NCI-H1417 (cell line): ENCODE data around the gene SLC12A6.
"Not testable (repeated sequence)": the region's sequence is repeated elsewhere in the genome, so short reads cannot be mapped to it uniquely, and the experiment has no call there.

Experiments used
- DNase-seq, 3 experiments: peaks; one replicate each; lab custom pipeline; 2025; lab: John Stamatoyannopoulos, UW

Gene SLC12A6

GRCh38 chr15:34337557-34338306, at the start of gene SLC12A6:
SLC12A6 (minus strand) TSS chr15:34337781; CDS start chr15:34336680, 1,101 bp downstream.
- DNase-seq, result peak; percentile 81 to 99 (median 97)

- not testable (repeated sequence) for DNase-seq
Observed at GRCh38 chr15:34381829-34382521, 44.4 kb upstream of the SLC12A6 start.

- DNase-seq, result not testable (repeated sequence)
Observed at GRCh38 chr15:34380491-34380890, 42.9 kb upstream of the SLC12A6 start.

- DNase-seq, result no peak
Observed at GRCh38 chr15:34376856-34377255, 39.3 kb upstream of the SLC12A6 start.

GRCh38 chr15:34375541-34375940, 38.0 kb upstream of the SLC12A6 start:
- DNase-seq, result not testable (repeated sequence)

- no peak for DNase-seq
Observed at GRCh38 chr15:34374816-34375215, 37.2 kb upstream of the SLC12A6 start.

GRCh38 chr15:34373951-34374350, 36.4 kb upstream of the SLC12A6 start:
- DNase-seq, result no peak

- DNase-seq, result no peak
Observed at GRCh38 chr15:34370643-34371042, 33.1 kb upstream of the SLC12A6 start.

- no peak for DNase-seq
Observed at GRCh38 chr15:34370129-34370528, 32.5 kb upstream of the SLC12A6 start.

GRCh38 chr15:34367101-34368081, 29.8 kb upstream of the SLC12A6 start, which contains the start of gene LPCAT4:
LPCAT4 (minus strand) TSS chr15:34367196; CDS start chr15:34367100, 96 bp downstream.
- DNase-seq, result peak; percentile 72 to 99 (median 98)

- DNase-seq, result peak; percentile 46 to 90 (median 87)
Observed at GRCh38 chr15:34366271-34367065, 28.9 kb upstream of the SLC12A6 start.

GRCh38 chr15:34365836-34366235, 28.3 kb upstream of the SLC12A6 start:
- DNase-seq, result no peak

- DNase-seq, result no peak
Observed at GRCh38 chr15:34365091-34365825, 27.7 kb upstream of the SLC12A6 start.

GRCh38 chr15:34364041-34364440, 26.5 kb upstream of the SLC12A6 start:
- no peak for DNase-seq

- DNase-seq, result no peak
Observed at GRCh38 chr15:34362047-34362773, 24.6 kb upstream of the SLC12A6 start.

GRCh38 chr15:34361278-34361677, 23.7 kb upstream of the SLC12A6 start:
- no peak for DNase-seq

GRCh38 chr15:34360298-34360697, 22.7 kb upstream of the SLC12A6 start:
- no peak for DNase-seq

GRCh38 chr15:34359416-34359815, 21.8 kb upstream of the SLC12A6 start:
- DNase-seq, result no peak

GRCh38 chr15:34358948-34359347, 21.4 kb upstream of the SLC12A6 start:
- no peak for DNase-seq

- no peak for DNase-seq
Observed at GRCh38 chr15:34358367-34358766, 20.8 kb upstream of the SLC12A6 start.
